HG02759 (cell line): ENCODE measurements around the gene NEUROD1.

Experiments
- ATAC-seq: cut with Tn5 transposase; IDR thresholded peaks from one replicate; pipeline ENCODE4 v1.9.1; 2021; ENCODE audit warnings: mild to moderate bottlenecking, moderate library complexity; ENCODE audit not compliant: unreplicated experiment

The NEUROD1 gene

GRCh38 chr2:181680937-181681811 lies 857 bp upstream of the NEUROD1 start:
- ATAC-seq: no peak

GRCh38 chr2:181679544-181679979 lies 755 bp downstream of the NEUROD1 start:
- ATAC-seq: no peak

GRCh38 chr2:181678861-181679543 lies 1.3 kb downstream of the NEUROD1 start:
- no peak for ATAC-seq

- peak; percentile 54 for ATAC-seq
Observed at GRCh38 chr2:181677912-181678586, 2.3 kb downstream of the NEUROD1 start.

GRCh38 chr2:181675254-181675653 lies 5.1 kb downstream of the NEUROD1 start:
- no peak for ATAC-seq

- no peak for ATAC-seq
Observed at GRCh38 chr2:181674461-181674860, 5.9 kb downstream of the NEUROD1 start.

GRCh38 chr2:181673173-181673572 lies 7.1 kb downstream of the NEUROD1 start:
- peak; percentile 26 for ATAC-seq

GRCh38 chr2:181672255-181673008 lies 7.9 kb downstream of the NEUROD1 start:
- ATAC-seq: peak; percentile 91

- no peak for ATAC-seq
Observed at GRCh38 chr2:181670632-181671031, 9.7 kb downstream of the NEUROD1 start.

- no peak for ATAC-seq
Observed at GRCh38 chr2:181667234-181667633, 13.1 kb downstream of the NEUROD1 start.

GRCh38 chr2:181662287-181662686 lies 18.0 kb downstream of the NEUROD1 start:
- ATAC-seq: no peak

GRCh38 chr2:181660181-181660580 lies 20.1 kb downstream of the NEUROD1 start:
- no peak for ATAC-seq

- no peak for ATAC-seq
Observed at GRCh38 chr2:181658444-181658843, 21.9 kb downstream of the NEUROD1 start.

GRCh38 chr2:181657379-181657778 lies 22.9 kb downstream of the NEUROD1 start:
- ATAC-seq: no peak

GRCh38 chr2:181656450-181657291 lies 23.6 kb downstream of the NEUROD1 start, which contains the start of gene CERKL:
TSS of gene CERKL (minus strand) at chr2:181657105. CDS start at chr2:181657006, 99 bp downstream.
- ATAC-seq: peak; percentile 90

- ATAC-seq: no peak
Observed at GRCh38 chr2:181655519-181655918, 24.8 kb downstream of the NEUROD1 start.

- ATAC-seq: no peak
Observed at GRCh38 chr2:181649436-181649979, 30.8 kb downstream of the NEUROD1 start.

- ATAC-seq: no peak
Observed at GRCh38 chr2:181648478-181649155, 31.7 kb downstream of the NEUROD1 start.
